ENCODE data around the gene LUZP1. TPM values are rescaled to one million over a fixed set of nuclear protein-coding genes. Genes with fewer than 3 reads are reported as not detected.

LUZP1 gene
- polyA plus RNA-seq, 1 of the 3 experiments (the other 2 are of a cell fraction): 8.9 TPM

DNA sequence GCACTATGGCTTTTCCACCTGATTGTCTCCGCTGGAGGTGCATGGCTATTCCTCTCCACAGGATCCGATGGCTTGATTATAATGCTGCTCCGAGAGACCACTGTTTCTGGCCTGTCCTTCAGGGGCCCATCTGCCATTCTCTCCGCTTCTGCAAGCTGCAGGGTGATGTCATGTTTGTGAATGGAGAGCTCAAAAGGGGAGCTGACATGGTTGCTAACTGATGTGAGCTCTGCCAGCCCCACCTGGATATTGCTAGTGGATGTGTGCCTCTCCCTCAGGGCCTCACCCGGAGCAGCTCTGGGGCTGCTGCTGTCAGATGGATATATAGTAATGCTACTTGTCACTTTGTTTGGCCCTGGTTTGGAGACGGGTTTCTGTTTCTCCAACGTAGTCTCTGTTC, 77.1 kb downstream of the LUZP1 start:
- H3F3A ChIP-seq (replicated peaks; ENCODE audit: insufficient read depth): no peaks in the 10 kb centered on the region
- H3K4me2 ChIP-seq: no peak overlapping the region
- 0 out of 2 replicates have a peak, but pooled peaks cover 6% of the 10 kb centered on the region for H4K20me1 ChIP-seq (ENCODE audit: insufficient read depth)
- no peaks in the 10 kb centered on the region for H3K9me3 ChIP-seq
- ChIA-PET CTCF (interaction anchor here (0.8 to 13.1 kb wide), 2 partner anchors 9 to 93 kb away, joined by 3 to 419 read pairs; no protein-coding TSS in a partner anchor), POLR2A (no interaction called here)
- H3K27me3 ChIP-seq (ENCODE audit: insufficient read depth): no peaks in the 10 kb centered on the region
- peaks cover 42% of the 10 kb centered on the region for H3K79me2 ChIP-seq (ENCODE audit: insufficient read depth)
- TF ChIP-seq FOXJ3 (CRISPR knock-in tag; IDR thresholded peaks at IDR 0.05): no peak
- no peak for TF ChIP-seq NFIC (IDR thresholded peaks at IDR 0.05; ENCODE audit: borderline replicate concordance)
- TF ChIP-seq, protein P1, sequence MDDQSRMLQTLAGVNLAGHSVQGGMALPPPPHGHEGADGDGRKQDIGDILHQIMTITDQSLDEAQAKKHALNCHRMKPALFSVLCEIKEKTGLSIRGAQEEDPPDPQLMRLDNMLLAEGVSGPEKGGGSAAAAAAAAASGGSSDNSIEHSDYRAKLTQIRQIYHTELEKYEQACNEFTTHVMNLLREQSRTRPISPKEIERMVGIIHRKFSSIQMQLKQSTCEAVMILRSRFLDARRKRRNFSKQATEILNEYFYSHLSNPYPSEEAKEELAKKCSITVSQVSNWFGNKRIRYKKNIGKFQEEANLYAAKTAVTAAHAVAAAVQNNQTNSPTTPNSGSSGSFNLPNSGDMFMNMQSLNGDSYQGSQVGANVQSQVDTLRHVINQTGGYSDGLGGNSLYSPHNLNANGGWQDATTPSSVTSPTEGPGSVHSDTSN (IDR thresholded peaks at IDR 0.05): no peak
- no peak for DNase-seq
- no peak overlapping the region for H2AFZ ChIP-seq (ENCODE audit: low read depth)
- no peaks in the 10 kb centered on the region for H3K4me1 ChIP-seq (ENCODE audit: control insufficient read depth in 1 of 2, insufficient read depth in 2 of 2, low read depth in 1 of 2, low read length in 1 of 2)
- no peak overlapping the region for H3K9ac ChIP-seq
- no peaks in the 10 kb centered on the region for H3K9me2 ChIP-seq
- H3K36me3 ChIP-seq (replicated peaks in 1 of 2; ENCODE audit: control insufficient read depth in 1 of 2, insufficient read depth in 2 of 2, low read length in 1 of 2): peaks cover 59 to 76% of the 10 kb centered on the region in 2 experiments
- H3K4me3 ChIP-seq (ENCODE audit: low read depth in 2 of 2, low read length in 1 of 2): no peak overlapping the region
- H3K27ac ChIP-seq (ENCODE audit: low read depth in 2 of 2, low read length in 1 of 2): no peak overlapping the region
- WGBS (ENCODE audit: low lambda C conversion rate): 88% methylated on average over 5 of the region's 7 CpGs

DNA sequence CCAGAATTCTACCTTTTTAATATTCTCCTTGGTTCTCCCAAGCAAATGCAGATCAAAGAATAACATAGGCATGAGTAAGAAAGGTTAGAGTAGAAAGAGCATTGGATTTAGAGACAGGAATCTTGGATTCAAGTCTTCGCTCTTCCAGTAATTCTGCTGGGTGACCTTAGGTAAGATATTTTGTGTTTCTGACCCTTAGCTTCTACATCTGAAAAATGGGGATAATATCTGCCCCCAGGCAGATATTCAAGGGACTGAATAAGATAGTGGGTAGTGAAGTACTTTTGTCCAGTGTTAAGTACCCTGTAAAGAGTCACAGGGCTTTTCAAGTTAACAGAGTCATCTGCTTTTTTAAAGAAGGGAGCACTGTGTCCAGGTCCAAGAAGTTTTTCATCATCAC, 78.6 kb downstream of the LUZP1 start:
- Histone ChIP-seq H3F3A (replicated peaks; ENCODE audit: insufficient read depth) (no peaks in the 10 kb centered on the region), H3K27ac (ENCODE audit: low read depth in 2 of 2, low read length in 1 of 2) (no peak overlapping the region), H3K27me3 (ENCODE audit: insufficient read depth) (no peaks in the 10 kb centered on the region), H3K4me1 (ENCODE audit: control insufficient read depth in 1 of 2, insufficient read depth in 2 of 2, low read depth in 1 of 2, low read length in 1 of 2) (no peaks in the 10 kb centered on the region), H3K79me2 (ENCODE audit: insufficient read depth) (peaks cover 30% of the 10 kb centered on the region), H3K36me3 (replicated peaks in 1 of 2; ENCODE audit: control insufficient read depth in 1 of 2, insufficient read depth in 2 of 2, low read length in 1 of 2) (peaks cover 57 to 89% of the 10 kb centered on the region in 2 experiments), H3K9me3 (no peaks in the 10 kb centered on the region), H3K4me3 (ENCODE audit: low read depth in 2 of 2, low read length in 1 of 2) (no peak overlapping the region), H3K9me2 (no peaks in the 10 kb centered on the region), H2AFZ (ENCODE audit: low read depth) (no peak overlapping the region), H3K9ac (no peak overlapping the region), H4K20me1 (ENCODE audit: insufficient read depth) (peaks cover 10% of the 10 kb centered on the region; the same call in 1 of the 2 replicates), H3K4me2 (no peak overlapping the region)
- ChIA-PET CTCF (interaction anchor here (1.2 to 13.1 kb wide), 5 partner anchors 9 to 127 kb away, joined by 3 to 419 read pairs (median 5); partner anchors contain the start of gene HTR1D), POLR2A (no interaction called here)
- TF ChIP-seq RFX5 (IDR thresholded peaks at IDR 0.05; ENCODE audit: low read length) (no peak), MXI1 (IDR thresholded peaks at IDR 0.05; ENCODE audit: low read depth, low read length) (no peak), RCOR1 (IDR thresholded peaks at IDR 0.05; ENCODE audit: low read length) (no peak), FOXJ3 (CRISPR knock-in tag; IDR thresholded peaks at IDR 0.05) (no peak), EZH2phosphoT487 (IDR thresholded peaks at IDR 0.05; ENCODE audit: borderline replicate concordance, low read depth) (no peak)
- no peak for DNase-seq
- WGBS (ENCODE audit: low lambda C conversion rate): 94% methylated on average over 1 of the region's 1 CpG

DNA sequence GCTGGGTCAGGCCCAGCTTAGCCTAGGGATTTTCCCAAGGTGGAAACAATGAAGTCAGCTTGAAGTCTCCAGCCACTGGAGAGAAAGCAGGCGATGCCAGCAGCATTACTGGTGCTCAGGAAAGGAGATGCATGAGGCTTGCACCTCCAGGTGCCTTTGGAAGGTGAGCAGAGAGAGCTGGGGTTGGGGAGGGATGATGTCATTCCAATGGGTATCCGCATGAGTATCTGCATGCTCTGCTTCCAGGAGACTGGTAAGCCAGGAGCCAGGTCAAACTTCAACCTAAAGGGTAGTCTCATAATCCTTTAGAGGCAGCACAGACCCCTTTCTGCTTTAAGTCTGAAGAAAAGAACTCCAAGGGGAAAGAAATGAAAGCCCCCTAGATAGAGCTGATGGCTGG, 80.6 kb downstream of the LUZP1 start:
- POLR2A ChIA-PET: no interaction called here
- CTCF ChIA-PET: interaction anchor here (1.1 to 5.1 kb wide), 3 partner anchors 10 to 96 kb away, joined by 3 to 31 read pairs (median 25); no protein-coding TSS in a partner anchor
- TF ChIP-seq NFIC (IDR thresholded peaks at IDR 0.05; ENCODE audit: borderline replicate concordance) (no peak), MXI1 (IDR thresholded peaks at IDR 0.05; ENCODE audit: low read depth, low read length) (no peak), EZH2phosphoT487 (IDR thresholded peaks at IDR 0.05; ENCODE audit: borderline replicate concordance, low read depth) (no peak), ELF1 (IDR thresholded peaks at IDR 0.05) (no peak)
- TF ChIP-seq, protein P2, sequence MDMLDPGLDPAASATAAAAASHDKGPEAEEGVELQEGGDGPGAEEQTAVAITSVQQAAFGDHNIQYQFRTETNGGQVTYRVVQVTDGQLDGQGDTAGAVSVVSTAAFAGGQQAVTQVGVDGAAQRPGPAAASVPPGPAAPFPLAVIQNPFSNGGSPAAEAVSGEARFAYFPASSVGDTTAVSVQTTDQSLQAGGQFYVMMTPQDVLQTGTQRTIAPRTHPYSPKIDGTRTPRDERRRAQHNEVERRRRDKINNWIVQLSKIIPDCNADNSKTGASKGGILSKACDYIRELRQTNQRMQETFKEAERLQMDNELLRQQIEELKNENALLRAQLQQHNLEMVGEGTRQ (IDR thresholded peaks at IDR 0.05; ENCODE audit: borderline replicate concordance, low read depth, low read length): no peak
- no peak overlapping the region for H3K4me2 ChIP-seq
- no peak overlapping the region for H3K9ac ChIP-seq
- no peak for DNase-seq
- no peaks in the 10 kb centered on the region for H3K9me3 ChIP-seq
- H3K36me3 ChIP-seq (replicated peaks in 1 of 2; ENCODE audit: control insufficient read depth in 1 of 2, insufficient read depth in 2 of 2, low read length in 1 of 2): peaks cover 52 to 92% of the 10 kb centered on the region in 2 experiments
- WGBS (ENCODE audit: low lambda C conversion rate): 95% methylated on average over 2 of the region's 2 CpGs
- no peak overlapping the region for H3K27ac ChIP-seq (ENCODE audit: low read depth in 2 of 2, low read length in 1 of 2)
- H3K9me2 ChIP-seq: no peaks in the 10 kb centered on the region
- no peaks in the 10 kb centered on the region for H3K4me1 ChIP-seq (ENCODE audit: control insufficient read depth in 1 of 2, insufficient read depth in 2 of 2, low read depth in 1 of 2, low read length in 1 of 2)
- H3F3A ChIP-seq (replicated peaks; ENCODE audit: insufficient read depth): peaks cover 9% of the 10 kb centered on the region
- no peak overlapping the region for H3K4me3 ChIP-seq (ENCODE audit: low read depth in 2 of 2, low read length in 1 of 2)
- peaks cover 10% of the 10 kb centered on the region; the same call in 1 of the 2 replicates for H4K20me1 ChIP-seq (ENCODE audit: insufficient read depth)
- peaks cover 17% of the 10 kb centered on the region for H3K79me2 ChIP-seq (ENCODE audit: insufficient read depth)
- H2AFZ ChIP-seq (ENCODE audit: low read depth): no peak overlapping the region
- no peaks in the 10 kb centered on the region for H3K27me3 ChIP-seq (ENCODE audit: insufficient read depth)
